ENCODE results near the gene LDLRAD4. TPM values are rescaled to one million over a fixed set of nuclear protein-coding genes. Genes with fewer than 3 reads are reported as not detected.

The LDLRAD4 gene
- total and polyA plus RNA-seq, 2 experiments from 2014 or later = 0.73 to 1.9 TPM

- TF ChIP-seq ZNF462 (CRISPR knock-in tag; IDR thresholded peaks at IDR 0.05) = no peak
- TF ChIP-seq, protein P1, sequence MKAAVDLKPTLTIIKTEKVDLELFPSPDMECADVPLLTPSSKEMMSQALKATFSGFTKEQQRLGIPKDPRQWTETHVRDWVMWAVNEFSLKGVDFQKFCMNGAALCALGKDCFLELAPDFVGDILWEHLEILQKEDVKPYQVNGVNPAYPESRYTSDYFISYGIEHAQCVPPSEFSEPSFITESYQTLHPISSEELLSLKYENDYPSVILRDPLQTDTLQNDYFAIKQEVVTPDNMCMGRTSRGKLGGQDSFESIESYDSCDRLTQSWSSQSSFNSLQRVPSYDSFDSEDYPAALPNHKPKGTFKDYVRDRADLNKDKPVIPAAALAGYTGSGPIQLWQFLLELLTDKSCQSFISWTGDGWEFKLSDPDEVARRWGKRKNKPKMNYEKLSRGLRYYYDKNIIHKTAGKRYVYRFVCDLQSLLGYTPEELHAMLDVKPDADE (IDR thresholded peaks at IDR 0.05) = no peak
- TF ChIP-seq CREB1 (CRISPR knock-in tag; IDR thresholded peaks at IDR 0.05; ENCODE audit: low read depth) = no peak
- no peak for TF ChIP-seq EZH2phosphoT487 (IDR thresholded peaks at IDR 0.05; ENCODE audit: unreplicated experiment)
Measured at GRCh38 chr18:13646633-13647032, 428.1 kb downstream of the LDLRAD4 start (continued).

DNA sequence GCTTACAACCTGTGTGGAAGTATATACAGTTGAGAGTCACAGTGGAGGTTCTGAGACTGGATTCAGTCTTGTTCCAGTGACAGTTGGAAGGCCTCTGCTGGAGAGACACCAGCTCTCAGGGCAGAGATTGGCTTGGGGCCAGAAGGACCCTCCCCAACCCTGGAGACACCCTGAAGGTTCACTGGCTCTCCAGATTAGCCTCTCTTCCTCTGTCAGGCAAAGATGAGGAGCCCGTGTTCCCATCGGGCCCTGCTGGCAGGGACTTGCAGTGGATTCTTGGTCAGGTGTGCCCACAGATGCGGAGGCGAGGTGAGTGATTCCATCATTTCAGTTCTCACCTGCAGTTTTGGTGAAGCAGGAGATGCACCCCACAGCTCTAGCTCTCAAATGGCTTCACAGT is 429.2 kb downstream of the LDLRAD4 start:
- H3K27me3 ChIP-seq (ENCODE audit: insufficient read depth) = peaks cover under 1% of the 10 kb centered on the region; the same call in 1 of the 2 replicates
- no peak overlapping the region for H3K27ac ChIP-seq (ENCODE audit: low read depth)
- no peak for DNase-seq (ENCODE audit: low spot score)
- no peak overlapping the region for H3K4me2 ChIP-seq
- ATAC-seq = no peak
- H4K20me1 ChIP-seq (replicated peaks; ENCODE audit: insufficient read depth) = no peaks in the 10 kb centered on the region
- H3K27ac Mint-ChIP-seq = no peak overlapping the region
- H3K27me3 Mint-ChIP-seq (ENCODE audit: insufficient read depth, low read depth, poor library complexity) = peaks cover 2% of the 10 kb centered on the region
- TF ChIP-seq EZH2phosphoT487 (IDR thresholded peaks at IDR 0.05; ENCODE audit: unreplicated experiment) (no peak), JUNB (IDR thresholded peaks at IDR 0.05; ENCODE audit: unreplicated experiment) (no peak), EZH2 (IDR thresholded peaks at IDR 0.05; ENCODE audit: low read depth, unreplicated experiment) (no peak), ZNF114 (CRISPR knock-in tag; IDR thresholded peaks at IDR 0.05) (no peak)
- TF ChIP-seq, protein P2, sequence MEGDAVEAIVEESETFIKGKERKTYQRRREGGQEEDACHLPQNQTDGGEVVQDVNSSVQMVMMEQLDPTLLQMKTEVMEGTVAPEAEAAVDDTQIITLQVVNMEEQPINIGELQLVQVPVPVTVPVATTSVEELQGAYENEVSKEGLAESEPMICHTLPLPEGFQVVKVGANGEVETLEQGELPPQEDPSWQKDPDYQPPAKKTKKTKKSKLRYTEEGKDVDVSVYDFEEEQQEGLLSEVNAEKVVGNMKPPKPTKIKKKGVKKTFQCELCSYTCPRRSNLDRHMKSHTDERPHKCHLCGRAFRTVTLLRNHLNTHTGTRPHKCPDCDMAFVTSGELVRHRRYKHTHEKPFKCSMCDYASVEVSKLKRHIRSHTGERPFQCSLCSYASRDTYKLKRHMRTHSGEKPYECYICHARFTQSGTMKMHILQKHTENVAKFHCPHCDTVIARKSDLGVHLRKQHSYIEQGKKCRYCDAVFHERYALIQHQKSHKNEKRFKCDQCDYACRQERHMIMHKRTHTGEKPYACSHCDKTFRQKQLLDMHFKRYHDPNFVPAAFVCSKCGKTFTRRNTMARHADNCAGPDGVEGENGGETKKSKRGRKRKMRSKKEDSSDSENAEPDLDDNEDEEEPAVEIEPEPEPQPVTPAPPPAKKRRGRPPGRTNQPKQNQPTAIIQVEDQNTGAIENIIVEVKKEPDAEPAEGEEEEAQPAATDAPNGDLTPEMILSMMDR (conservative IDR thresholded peaks at IDR 0.05; ENCODE audit: low read depth in 2 of 2) = no peak
- peaks cover 5% of the 10 kb centered on the region; the same call in 1 of the 3 replicates for H3K4me1 Mint-ChIP-seq
- H3K36me3 ChIP-seq (ENCODE audit: insufficient read depth) = no peaks in the 10 kb centered on the region
- no peak overlapping the region for H3K4me3 Mint-ChIP-seq
- no peaks in the 10 kb centered on the region for H3K36me3 Mint-ChIP-seq (ENCODE audit: low read depth)
- H3K4me1 ChIP-seq (ENCODE audit: insufficient read depth) = no peaks in the 10 kb centered on the region
- H3F3A ChIP-seq (replicated peaks; ENCODE audit: low read depth) = no peaks in the 10 kb centered on the region
- H3K9me3 Mint-ChIP-seq = no peaks in the 10 kb centered on the region
- no peak overlapping the region for H2AFZ ChIP-seq
- no peaks in the 10 kb centered on the region for H3K79me2 ChIP-seq (replicated peaks; ENCODE audit: insufficient read depth)
- H3K9me2 ChIP-seq (ENCODE audit: insufficient read depth) = no peaks in the 10 kb centered on the region
- no peak overlapping the region for H3K4me3 ChIP-seq

All from GM23338 (cell line).